NOMO-1 treated with dmso at 0.1 percent for 144 hours (cell line): ENCODE data around the gene BANP.

Experiments used
- DNase-seq: peaks from one replicate; lab custom pipeline; 2025; ENCODE audit not compliant: unreplicated experiment; lab: John Stamatoyannopoulos, UW

Gene BANP

DNA sequence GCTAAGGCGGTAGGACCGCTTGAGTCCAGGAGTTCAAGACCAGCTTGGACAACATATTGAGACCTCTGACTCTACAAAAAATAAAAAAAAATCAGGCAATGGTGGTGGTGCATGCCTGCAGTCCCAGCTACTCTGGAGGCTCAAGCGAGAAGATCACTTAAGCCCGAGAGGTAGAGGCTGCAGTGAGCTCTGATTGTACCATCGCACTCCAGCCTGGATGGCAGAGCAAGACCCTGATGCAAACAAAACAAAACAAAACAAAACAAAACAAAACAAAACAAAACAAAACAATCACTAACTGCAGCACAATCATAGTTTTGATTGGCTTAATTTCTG, 2.5 kb upstream of the BANP start:
- no peak for DNase-seq

- DNase-seq: no peak
Observed at GRCh38 chr16:87949071-87949744, 2.0 kb upstream of the BANP start.

DNA sequence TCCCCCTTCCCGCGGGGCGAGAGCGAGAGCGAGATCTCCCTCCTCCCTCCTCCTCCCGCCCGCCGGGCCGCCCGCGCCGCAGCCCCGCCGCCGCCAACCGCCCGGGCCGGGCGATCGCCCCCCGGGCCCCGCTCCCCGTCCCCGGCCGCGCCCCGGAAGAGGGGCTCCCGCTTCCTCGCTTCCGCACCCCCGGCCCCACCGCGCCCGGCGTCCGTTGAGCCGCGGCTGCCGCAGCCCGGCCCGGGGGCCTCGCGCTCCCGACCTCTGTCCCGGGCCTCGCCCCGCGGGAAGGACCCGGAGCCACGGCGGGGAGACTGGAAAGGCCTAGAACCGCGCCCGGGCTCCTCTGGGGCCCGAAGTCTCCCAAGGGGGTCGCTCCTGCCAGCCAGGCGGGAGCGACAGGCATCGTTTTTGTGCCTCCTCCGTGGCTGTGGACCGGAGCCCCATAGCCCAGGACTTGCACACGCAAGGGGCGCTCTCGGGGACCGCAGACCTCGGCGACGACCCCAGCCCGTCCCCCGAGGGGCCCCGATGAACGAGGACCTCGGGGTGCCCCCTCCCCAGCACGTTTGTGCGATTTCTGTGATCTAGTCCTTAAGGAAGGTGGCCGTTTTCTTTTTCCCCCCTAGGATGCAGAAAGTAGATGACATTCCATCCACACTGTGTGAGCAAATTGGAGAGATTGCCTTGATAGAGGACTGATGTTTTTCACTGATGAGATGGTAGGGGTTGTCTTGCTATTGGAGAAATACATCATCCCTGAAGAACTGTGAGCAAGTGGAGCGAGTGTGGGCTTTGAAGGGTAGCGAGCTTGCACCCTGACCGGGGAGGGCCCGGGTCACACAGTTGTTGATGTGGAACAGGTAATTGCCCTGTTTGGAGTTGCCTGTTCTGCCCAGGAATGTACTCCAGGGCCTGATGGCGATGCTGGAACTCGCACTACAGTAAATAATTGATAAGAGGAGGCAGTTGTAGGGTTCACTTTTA, 611 bp downstream of the BANP start:
- DNase-seq: no peak

- no peak for DNase-seq
Observed at GRCh38 chr16:87952751-87953150, 1.5 kb downstream of the BANP start.

GRCh38 chr16:87953308-87954215, 2.3 kb downstream of the BANP start:
- peak; percentile 25 for DNase-seq

DNA sequence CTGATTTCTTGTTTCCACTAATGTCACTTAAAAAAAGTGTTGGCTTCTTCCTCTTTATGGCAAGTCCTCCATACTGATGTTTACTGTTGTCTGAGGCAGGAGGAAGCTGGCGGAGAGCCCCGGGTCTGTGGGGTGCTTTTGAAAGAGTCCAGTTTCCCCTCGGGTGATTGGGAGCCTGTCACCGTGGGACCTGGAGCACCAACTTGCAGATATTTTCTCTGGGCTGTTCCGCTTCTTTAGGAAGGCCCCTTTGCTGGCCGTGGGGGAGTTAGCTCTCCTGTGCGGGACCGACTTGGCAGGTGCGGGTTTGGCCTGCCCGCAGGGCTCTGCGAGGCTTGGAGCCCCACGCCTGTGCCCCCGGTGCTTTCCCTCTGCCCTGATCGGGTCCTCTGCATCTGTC, 3.1 kb downstream of the BANP start:
- no peak for DNase-seq

DNA sequence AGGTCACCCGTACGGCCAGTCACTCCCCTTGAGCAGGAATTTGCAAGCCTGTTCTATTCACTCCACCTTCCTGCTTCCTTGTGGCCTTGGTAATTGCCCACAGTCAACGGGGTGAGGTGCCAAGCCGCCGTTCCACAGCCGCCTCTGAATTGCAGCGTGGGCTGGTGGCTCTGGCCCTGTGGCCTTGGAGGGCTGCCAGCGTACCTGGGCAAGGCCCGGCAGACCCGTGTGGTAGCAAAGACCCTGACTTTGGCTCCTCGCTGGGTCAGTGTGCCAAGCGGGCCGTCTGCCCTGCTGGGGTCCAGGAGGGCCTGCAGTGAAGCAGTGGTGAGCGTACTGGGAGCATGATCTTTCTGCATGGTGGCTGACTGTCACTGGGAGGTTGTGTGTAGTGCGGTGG, 3.6 kb downstream of the BANP start:
- no peak for DNase-seq

DNA sequence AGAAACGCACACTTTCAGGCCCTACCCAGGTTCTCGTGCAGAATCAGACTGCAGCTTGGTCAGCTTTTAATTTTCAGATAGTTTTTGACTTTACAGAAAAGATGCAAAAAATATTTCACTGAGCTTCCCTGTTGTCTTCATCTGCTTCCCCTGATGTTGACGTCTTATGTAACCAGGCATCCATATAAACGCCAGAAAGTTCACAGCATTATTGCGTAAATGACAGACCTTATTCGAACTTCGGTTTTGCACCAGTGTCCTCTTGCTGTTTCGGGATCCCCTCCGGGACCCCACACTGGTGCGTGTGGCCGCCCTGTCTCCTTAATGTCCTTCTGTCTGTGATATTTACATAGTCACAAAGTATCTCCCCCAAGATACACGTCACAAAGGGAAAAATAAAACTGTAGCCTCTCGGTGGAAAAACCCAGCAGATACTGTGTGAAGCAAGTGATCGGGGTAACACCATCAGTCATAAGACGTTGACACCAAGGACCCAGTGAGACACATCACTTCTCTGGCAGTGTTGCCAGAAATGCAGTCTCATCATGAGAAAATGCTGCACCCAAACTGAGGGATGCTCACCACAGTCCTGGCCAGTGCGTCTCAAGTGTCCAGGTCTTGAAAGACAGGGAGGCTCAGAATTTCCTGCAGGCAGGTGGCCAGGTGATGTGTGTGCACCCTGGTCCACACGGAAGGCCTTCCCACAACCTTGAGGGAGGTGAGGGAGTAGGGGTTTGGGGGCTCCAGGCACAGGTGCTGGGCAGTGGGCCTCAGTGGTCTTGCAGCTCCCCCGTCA, 4.3 kb downstream of the BANP start:
- no peak for DNase-seq

DNA sequence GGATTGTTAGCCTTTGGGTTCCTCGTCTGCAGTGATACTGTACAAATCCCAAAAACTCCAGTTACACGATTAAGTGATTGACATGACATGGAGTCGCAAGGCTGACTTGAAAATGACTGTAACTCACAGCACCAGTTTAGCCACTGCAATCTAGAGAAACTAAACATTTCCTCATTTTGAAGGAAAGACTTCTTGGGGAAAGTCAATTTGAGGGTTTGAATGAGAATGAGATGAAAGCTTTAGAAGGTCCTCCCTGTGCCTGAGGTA, 4.8 kb downstream of the BANP start:
- DNase-seq: no peak

- DNase-seq: peak; percentile 60
Observed at GRCh38 chr16:87956365-87957231, 5.4 kb downstream of the BANP start.

DNA sequence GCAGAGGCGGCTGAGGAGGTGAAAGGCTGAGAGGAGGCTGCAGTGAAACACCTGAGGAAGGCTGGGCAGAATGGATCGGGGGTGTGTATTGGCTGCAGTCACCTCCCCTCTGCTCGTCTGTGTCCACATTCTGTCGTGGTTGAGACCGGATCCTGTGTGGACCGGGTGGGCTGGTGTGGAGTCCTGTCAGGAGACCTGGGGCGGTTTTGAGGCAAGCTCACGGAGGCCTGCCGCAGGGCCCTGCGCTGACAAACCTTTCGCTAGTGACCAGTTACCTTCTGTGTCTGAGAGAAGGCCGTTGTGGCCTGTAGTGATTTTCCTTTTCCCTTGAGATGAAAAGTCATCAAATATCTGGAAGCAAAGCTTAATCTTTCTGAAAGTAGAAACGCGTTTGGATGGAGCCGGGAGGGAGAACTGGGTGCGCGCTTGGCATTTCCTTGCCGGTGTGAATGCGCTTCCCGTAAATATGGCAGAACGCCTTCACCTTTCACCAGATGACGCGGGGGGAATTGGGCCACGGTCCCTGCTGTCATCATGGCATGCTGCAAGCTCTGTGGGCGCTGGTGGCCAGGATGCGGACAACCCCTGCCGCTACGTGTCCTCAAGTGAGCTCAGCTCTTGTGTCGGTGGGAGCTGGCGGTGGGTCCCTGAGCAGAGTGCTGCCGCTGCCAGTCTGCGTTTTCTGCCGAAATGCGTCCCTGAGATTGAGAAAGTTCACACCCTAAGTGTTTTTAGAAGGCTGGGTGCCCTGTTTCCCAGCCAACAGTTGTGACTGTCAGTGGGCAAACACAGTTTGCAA, 6.3 kb downstream of the BANP start:
- no peak for DNase-seq

GRCh38 chr16:87958632-87959031, 7.4 kb downstream of the BANP start:
- no peak for DNase-seq

GRCh38 chr16:87959391-87959990, 8.3 kb downstream of the BANP start:
- no peak for DNase-seq

DNA sequence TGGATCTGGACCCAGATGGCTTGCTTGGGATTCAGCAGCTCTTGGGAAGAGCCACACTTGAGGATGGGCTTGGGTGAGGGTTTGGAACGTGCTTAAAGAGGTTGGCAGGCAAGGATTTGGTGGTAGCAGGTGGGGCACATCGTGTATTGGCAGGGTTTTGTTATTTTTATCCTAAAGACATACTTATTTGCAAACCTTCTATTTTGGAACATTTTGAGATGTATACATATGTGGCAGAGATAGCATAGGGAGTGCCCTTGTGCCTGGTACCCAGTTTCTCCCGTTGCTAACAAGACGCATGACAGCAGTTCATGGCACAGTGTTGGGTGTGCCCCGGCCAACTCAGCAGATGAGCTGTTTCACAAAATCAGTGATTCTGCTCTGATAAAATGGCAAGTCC, 9.1 kb downstream of the BANP start:
- DNase-seq: no peak

- no peak for DNase-seq
Observed at GRCh38 chr16:87960852-87961251, 9.6 kb downstream of the BANP start.

GRCh38 chr16:87961623-87962022, 10.4 kb downstream of the BANP start:
- no peak for DNase-seq

GRCh38 chr16:87963400-87963799, 12.2 kb downstream of the BANP start:
- no peak for DNase-seq

GRCh38 chr16:87964049-87964659, 12.9 kb downstream of the BANP start:
- DNase-seq: no peak
